Measurements from ENCODE around the gene TMEM134.
"Not testable (repeated sequence)": the region's sequence is repeated elsewhere in the genome, so short reads cannot be mapped to it uniquely, and the experiment has no call there.

Gene TMEM134

GRCh38 chr11:67468056-67468455 is 995 bp downstream of the TMEM134 start:
- Histone ChIP-seq H3K4me1 (ENCODE audit: control insufficient read depth in 2 of 2, insufficient read depth in 2 of 2, low read length in 2 of 2) (peaks cover 24 to 27% of the 10 kb centered on the region in 2 donors), H3K27me3 (ENCODE audit: control insufficient read depth in 2 of 2, insufficient read depth in 2 of 2, low read length in 2 of 2) (no peaks in the 10 kb centered on the region), H3K9ac (ENCODE audit: low read depth in 1 of 2, low read length in 2 of 2) (peak overlapping the region; percentile 85 to 86), H3K9me3 (ENCODE audit: control insufficient read depth in 2 of 2, low read length in 2 of 2) (no peaks in the 10 kb centered on the region), H3K27ac (ENCODE audit: low read depth in 2 of 2, low read length in 2 of 2) (peak overlapping the region; percentile 79 to 88), H3K4me3 (ENCODE audit: low read length in 2 of 2) (peak overlapping the region; percentile 76 to 79), H3K36me3 (ENCODE audit: control insufficient read depth in 2 of 2, insufficient read depth in 2 of 2, low read length in 2 of 2) (no peaks in the 10 kb centered on the region)

- Histone ChIP-seq H3K36me3 (ENCODE audit: control insufficient read depth in 2 of 2, insufficient read depth in 2 of 2, low read length in 2 of 2) (no peaks in the 10 kb centered on the region), H3K27me3 (ENCODE audit: control insufficient read depth in 2 of 2, insufficient read depth in 2 of 2, low read length in 2 of 2) (no peaks in the 10 kb centered on the region), H3K4me1 (ENCODE audit: control insufficient read depth in 2 of 2, insufficient read depth in 2 of 2, low read length in 2 of 2) (peaks cover 24 to 27% of the 10 kb centered on the region in 2 donors), H3K9me3 (ENCODE audit: control insufficient read depth in 2 of 2, low read length in 2 of 2) (no peaks in the 10 kb centered on the region), H3K9ac (ENCODE audit: low read depth in 1 of 2, low read length in 2 of 2) (peak overlapping the region in 1 of 2 donors; percentile 24), H3K27ac (ENCODE audit: low read depth in 2 of 2, low read length in 2 of 2) (no peak overlapping the region), H3K4me3 (ENCODE audit: low read length in 2 of 2) (no peak overlapping the region)
These were observed 1.9 kb downstream of the TMEM134 start for GRCh38 chr11:67466962-67467771.

- no peak overlapping the region for H3K9ac ChIP-seq (ENCODE audit: low read depth in 1 of 2, low read length in 2 of 2)
- H3K27ac ChIP-seq (ENCODE audit: low read depth in 2 of 2, low read length in 2 of 2) = no peak overlapping the region
- peaks cover 24 to 27% of the 10 kb centered on the region in 2 donors for H3K4me1 ChIP-seq (ENCODE audit: control insufficient read depth in 2 of 2, insufficient read depth in 2 of 2, low read length in 2 of 2)
These were observed 2.7 kb downstream of the TMEM134 start for GRCh38 chr11:67466367-67466766.

GRCh38 chr11:67465530-67465929 is 3.5 kb downstream of the TMEM134 start:
- H3K4me3 ChIP-seq (ENCODE audit: low read length in 2 of 2) = peak overlapping the region; percentile 81
- H3K4me1 ChIP-seq (ENCODE audit: control insufficient read depth in 2 of 2, insufficient read depth in 2 of 2, low read length in 2 of 2) = peaks cover 24 to 27% of the 10 kb centered on the region in 2 donors
- H3K27ac ChIP-seq (ENCODE audit: low read depth in 2 of 2, low read length in 2 of 2) = peak overlapping the region; percentile 97
- H3K27me3 ChIP-seq (ENCODE audit: control insufficient read depth in 2 of 2, insufficient read depth in 2 of 2, low read length in 2 of 2); H3K36me3 ChIP-seq (ENCODE audit: control insufficient read depth in 2 of 2, insufficient read depth in 2 of 2, low read length in 2 of 2); H3K9me3 ChIP-seq (ENCODE audit: control insufficient read depth in 2 of 2, low read length in 2 of 2): not testable (repeated sequence)
- H3K9ac ChIP-seq (ENCODE audit: low read depth in 1 of 2, low read length in 2 of 2) = peak overlapping the region in 1 of 2 donors; percentile 94

More at GRCh38 chr11:67466367-67466766, 2.7 kb downstream of the TMEM134 start:
- H3K27me3 ChIP-seq (ENCODE audit: control insufficient read depth in 2 of 2, insufficient read depth in 2 of 2, low read length in 2 of 2) = no peaks in the 10 kb centered on the region
- no peak overlapping the region for H3K4me3 ChIP-seq (ENCODE audit: low read length in 2 of 2)
- H3K36me3 ChIP-seq (ENCODE audit: control insufficient read depth in 2 of 2, insufficient read depth in 2 of 2, low read length in 2 of 2) = no peaks in the 10 kb centered on the region
- H3K9me3 ChIP-seq (ENCODE audit: control insufficient read depth in 2 of 2, low read length in 2 of 2) = no peaks in the 10 kb centered on the region

GRCh38 chr11:67465189-67465510 is 3.9 kb downstream of the TMEM134 start:
- H3K4me3 ChIP-seq (ENCODE audit: low read length in 2 of 2) = peak overlapping the region; percentile 81
- H3K27ac ChIP-seq (ENCODE audit: low read depth in 2 of 2, low read length in 2 of 2) = peak overlapping the region; percentile 97
- peaks cover 24 to 27% of the 10 kb centered on the region in 2 donors for H3K4me1 ChIP-seq (ENCODE audit: control insufficient read depth in 2 of 2, insufficient read depth in 2 of 2, low read length in 2 of 2)
- peak overlapping the region; percentile 81 to 94 for H3K9ac ChIP-seq (ENCODE audit: low read depth in 1 of 2, low read length in 2 of 2)
- H3K27me3 ChIP-seq (ENCODE audit: control insufficient read depth in 2 of 2, insufficient read depth in 2 of 2, low read length in 2 of 2) = no peaks in the 10 kb centered on the region
- no peaks in the 10 kb centered on the region for H3K9me3 ChIP-seq (ENCODE audit: control insufficient read depth in 2 of 2, low read length in 2 of 2)
- H3K36me3 ChIP-seq (ENCODE audit: control insufficient read depth in 2 of 2, insufficient read depth in 2 of 2, low read length in 2 of 2) = no peaks in the 10 kb centered on the region

GRCh38 chr11:67464411-67465188 is 4.5 kb downstream of the TMEM134 start:
- Histone ChIP-seq H3K9ac (ENCODE audit: low read depth in 1 of 2, low read length in 2 of 2) (peak overlapping the region; percentile 81 to 94), H3K27ac (ENCODE audit: low read depth in 2 of 2, low read length in 2 of 2) (peak overlapping the region; percentile 97), H3K4me1 (ENCODE audit: control insufficient read depth in 2 of 2, insufficient read depth in 2 of 2, low read length in 2 of 2) (peaks cover 24 to 27% of the 10 kb centered on the region in 2 donors)

GRCh38 chr11:67463680-67464410 is 5.2 kb downstream of the TMEM134 start:
- peaks cover 24 to 25% of the 10 kb centered on the region in 2 donors for H3K4me1 ChIP-seq (ENCODE audit: control insufficient read depth in 2 of 2, insufficient read depth in 2 of 2, low read length in 2 of 2)
- H3K36me3 ChIP-seq (ENCODE audit: control insufficient read depth in 2 of 2, insufficient read depth in 2 of 2, low read length in 2 of 2) = no peaks in the 10 kb centered on the region
- H3K27me3 ChIP-seq (ENCODE audit: control insufficient read depth in 2 of 2, insufficient read depth in 2 of 2, low read length in 2 of 2) = no peaks in the 10 kb centered on the region
- H3K9ac ChIP-seq (ENCODE audit: low read depth in 1 of 2, low read length in 2 of 2) = peak overlapping the region; percentile 56 to 94
- no peaks in the 10 kb centered on the region for H3K9me3 ChIP-seq (ENCODE audit: control insufficient read depth in 2 of 2, low read length in 2 of 2)
- peak overlapping the region; percentile 97 for H3K27ac ChIP-seq (ENCODE audit: low read depth in 2 of 2, low read length in 2 of 2)
- peak overlapping the region; percentile 67 to 81 for H3K4me3 ChIP-seq (ENCODE audit: low read length in 2 of 2)

More at GRCh38 chr11:67464411-67465188, 4.5 kb downstream of the TMEM134 start:
- H3K36me3 ChIP-seq (ENCODE audit: control insufficient read depth in 2 of 2, insufficient read depth in 2 of 2, low read length in 2 of 2) = no peaks in the 10 kb centered on the region
- peak overlapping the region; percentile 81 for H3K4me3 ChIP-seq (ENCODE audit: low read length in 2 of 2)
- no peaks in the 10 kb centered on the region for H3K9me3 ChIP-seq (ENCODE audit: control insufficient read depth in 2 of 2, low read length in 2 of 2)
- H3K27me3 ChIP-seq (ENCODE audit: control insufficient read depth in 2 of 2, insufficient read depth in 2 of 2, low read length in 2 of 2) = no peaks in the 10 kb centered on the region

GRCh38 chr11:67463186-67463585 is 5.9 kb downstream of the TMEM134 start:
- Histone ChIP-seq H3K27me3 (ENCODE audit: control insufficient read depth in 2 of 2, insufficient read depth in 2 of 2, low read length in 2 of 2) (no peaks in the 10 kb centered on the region), H3K9ac (ENCODE audit: low read depth in 1 of 2, low read length in 2 of 2) (no peak overlapping the region), H3K36me3 (ENCODE audit: control insufficient read depth in 2 of 2, insufficient read depth in 2 of 2, low read length in 2 of 2) (no peaks in the 10 kb centered on the region), H3K27ac (ENCODE audit: low read depth in 2 of 2, low read length in 2 of 2) (no peak overlapping the region), H3K9me3 (ENCODE audit: control insufficient read depth in 2 of 2, low read length in 2 of 2) (no peaks in the 10 kb centered on the region), H3K4me3 (ENCODE audit: low read length in 2 of 2) (no peak overlapping the region), H3K4me1 (ENCODE audit: control insufficient read depth in 2 of 2, insufficient read depth in 2 of 2, low read length in 2 of 2) (peaks cover 21 to 22% of the 10 kb centered on the region in 2 donors)

GRCh38 chr11:67458266-67458665 is 10.8 kb downstream of the TMEM134 start:
- H3K27ac ChIP-seq (ENCODE audit: low read depth in 2 of 2, low read length in 2 of 2) = no peak overlapping the region

More at GRCh38 chr11:67458266-67458665, 10.8 kb downstream of the TMEM134 start:
- Histone ChIP-seq H3K4me3 (ENCODE audit: low read length in 2 of 2) (no peak overlapping the region), H3K9me3 (ENCODE audit: control insufficient read depth in 2 of 2, low read length in 2 of 2) (no peaks in the 10 kb centered on the region), H3K9ac (ENCODE audit: low read depth in 1 of 2, low read length in 2 of 2) (no peak overlapping the region), H3K36me3 (ENCODE audit: control insufficient read depth in 2 of 2, insufficient read depth in 2 of 2, low read length in 2 of 2) (no peaks in the 10 kb centered on the region), H3K27me3 (ENCODE audit: control insufficient read depth in 2 of 2, insufficient read depth in 2 of 2, low read length in 2 of 2) (no peaks in the 10 kb centered on the region), H3K4me1 (ENCODE audit: control insufficient read depth in 2 of 2, insufficient read depth in 2 of 2, low read length in 2 of 2) (no peaks in the 10 kb centered on the region)
